Measurements from ENCODE around the gene GPR137B.
A peak's percentile ranks its signal among the peaks of the same experiment; 100 is the strongest.

The GPR137B gene

GRCh38 chr1:236101233-236102200 lies 40.8 kb upstream of the GPR137B start:
- TF ChIP-seq ZFX (IDR thresholded peaks at IDR 0.05; ENCODE audit: borderline replicate concordance), result no peak
- no peak for TF ChIP-seq CTCF (IDR thresholded peaks at IDR 0.05)

GRCh38 chr1:236102611-236103010 lies 39.7 kb upstream of the GPR137B start:
- no peak for TF ChIP-seq CTCF (IDR thresholded peaks at IDR 0.05)
- no peak for TF ChIP-seq ZFX (IDR thresholded peaks at IDR 0.05; ENCODE audit: borderline replicate concordance)
- no peak overlapping the region for H3K27ac ChIP-seq

More at GRCh38 chr1:236101233-236102200, 40.8 kb upstream of the GPR137B start:
- no peak overlapping the region for H3K27ac ChIP-seq

GRCh38 chr1:236103059-236103458 lies 39.3 kb upstream of the GPR137B start:
- TF ChIP-seq CTCF (IDR thresholded peaks at IDR 0.05) (no peak), ZFX (IDR thresholded peaks at IDR 0.05; ENCODE audit: borderline replicate concordance) (no peak)
- no peak overlapping the region for H3K27ac ChIP-seq

DNA sequence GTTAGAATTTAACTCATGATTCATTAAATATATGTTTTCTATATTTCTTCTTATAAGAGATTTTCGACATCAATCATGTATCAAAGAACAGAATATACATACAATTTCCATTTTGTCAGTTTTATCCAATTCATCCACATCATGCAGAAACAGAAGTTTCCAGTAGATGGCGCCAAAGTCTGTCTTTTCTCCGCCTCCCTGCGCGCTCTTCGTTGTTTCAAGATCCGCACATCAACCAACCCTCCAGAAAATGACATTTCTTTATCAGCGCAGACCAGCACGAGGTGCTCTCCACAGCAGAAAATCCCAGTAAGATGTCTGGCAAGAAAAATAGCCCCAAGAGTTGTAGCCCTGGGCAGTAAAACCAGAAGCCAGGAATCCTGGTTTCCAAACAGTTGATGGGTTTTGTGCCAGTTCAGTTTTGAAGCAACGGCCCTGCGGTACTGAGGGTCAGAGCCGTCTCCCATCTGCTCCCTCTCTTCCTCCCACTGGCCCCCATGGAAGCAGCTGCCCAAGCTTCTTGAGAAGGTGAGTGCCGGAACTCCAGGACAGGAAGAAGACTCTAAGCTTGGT lies 38.6 kb upstream of the GPR137B start:
- TF ChIP-seq ZFX (IDR thresholded peaks at IDR 0.05; ENCODE audit: borderline replicate concordance), result no peak
- peak; percentile 90 for TF ChIP-seq CTCF (IDR thresholded peaks at IDR 0.05)
- H3K27ac ChIP-seq, result no peak overlapping the region

GRCh38 chr1:236107121-236107907 lies 35.0 kb upstream of the GPR137B start:
- no peak for TF ChIP-seq CTCF (IDR thresholded peaks at IDR 0.05)
- TF ChIP-seq ZFX (IDR thresholded peaks at IDR 0.05; ENCODE audit: borderline replicate concordance), result no peak
- no peak overlapping the region for H3K27ac ChIP-seq

- H3K27ac ChIP-seq, result no peak overlapping the region
- TF ChIP-seq ZFX (IDR thresholded peaks at IDR 0.05; ENCODE audit: borderline replicate concordance) (no peak), CTCF (IDR thresholded peaks at IDR 0.05) (no peak)
These were observed 34.2 kb upstream of the GPR137B start for GRCh38 chr1:236108027-236108648.
